GM12878 (cell line): ENCODE measurements around the gene CLINT1. TPM values are rescaled to one million over a fixed set of nuclear protein-coding genes. Genes with fewer than 3 reads are reported as not detected.
A peak's percentile ranks its signal among the peaks of the same experiment; 100 is the strongest.

Experiments
- BMI1 ChIP-seq: fragments of 450-650 bp; IDR thresholded peaks from 2 replicates; pipeline ENCODE4 v1.6.1; 2016; ENCODE audit warnings: mild to moderate bottlenecking, moderate library complexity, borderline replicate concordance
- HDGF ChIP-seq: fragments of 450-650 bp; IDR thresholded peaks from 2 replicates; pipeline ENCODE4 v1.6.1; 2016; ENCODE audit warnings: antibody characterized with exemption
- MTA3 ChIP-seq: IDR thresholded peaks from 2 replicates; pipeline ENCODE4 v1.6.1; 2012; ENCODE audit warnings: low read length, inconsistent platforms, borderline replicate concordance
- RELB ChIP-seq: fragments of 450-650 bp; IDR thresholded peaks from 2 replicates; pipeline ENCODE4 v1.6.1; 2017; ENCODE audit warnings: low read depth, mild to moderate bottlenecking, moderate library complexity
- SKIL ChIP-seq: fragments of 450-650 bp; IDR thresholded peaks from 2 replicates; pipeline ENCODE4 v1.6.1; 2017; ENCODE audit warnings: mild to moderate bottlenecking, low read depth, inconsistent platforms; ENCODE audit not compliant: poor library complexity, severe bottlenecking
- ZBTB4 ChIP-seq: fragments of 450-650 bp; formaldehyde crosslinking; IDR thresholded peaks from 2 replicates; pipeline ENCODE4 v1.4.0; 2022; ENCODE audit warnings: mild to moderate bottlenecking, moderate library complexity
- ZNF592 ChIP-seq: fragments of 450-650 bp; IDR thresholded peaks from 2 replicates; pipeline ENCODE4 v1.6.1; 2017; ENCODE audit warnings: mild to moderate bottlenecking, moderate library complexity
- polyA plus RNA-seq, 11 experiments: library from polyadenylated mRNA; depleted of rRNA in 4 of 11; unstranded in 6 of 11; stranded (reverse) in 5 of 11; fragments of >200 nt; fragmentation: Nextera tagmentation in 4 of 11; fragmentation: Illumina TruSeq in 1 of 11; extraction: Ambion mirVana in 4 of 11; extraction: Trizol in 1 of 11; gene quantifications; 1 replicate in 1 of 11; 2 replicates in 10 of 11; pipeline versions ENCODE4 v1.2.1 to v1.2.3, GENCODE V29; 2011 to 2016; ENCODE audit warnings: inconsistent platforms in 2 of 11, missing spikeins in 2 of 11, low read depth in 1 of 11
- total RNA-seq, 4 experiments: library from RNA; depleted of rRNA in 3 of 4; stranded (reverse); fragments of >200 nt in 3 of 4; fragmentation: Illumina TruSeq in 1 of 4; extraction: Trizol in 1 of 4; gene quantifications; 2 replicates each; pipeline versions ENCODE4 v1.2.1 to v1.2.3, GENCODE V29; 2013 to 2021

The CLINT1 gene
- total and polyA plus RNA-seq, 10 of the 15 experiments (the other 5 are each of a cell fraction or from before 2014, with no cell fraction given), result 30.0 to 136 (median 105) TPM

- TF ChIP-seq ZNF592, result no peak
- TF ChIP-seq MTA3, result no peak
- no peak for TF ChIP-seq RELB
- peak; percentile 12 for TF ChIP-seq SKIL
- no peak for TF ChIP-seq HDGF
- no peak for TF ChIP-seq ZBTB4 (CRISPR knock-in tag)
- no peak for TF ChIP-seq BMI1
Measured at GRCh38 chr5:157820593-157821252, 38.2 kb downstream of the CLINT1 start (continued).
